IMR-90 (cell line): ENCODE measurements around the gene PAPSS1. TPM values are rescaled to one million over a fixed set of nuclear protein-coding genes. Genes with fewer than 3 reads are reported as not detected.

ENCODE experiments used
- ATAC-seq: fragments of 200-7000 bp; cut with Tn5 transposase; 2 replicates; pipeline ENCODE4 v1.9.1; 2020; ENCODE audit warnings: low read depth, mild to moderate bottlenecking, moderate library complexity
- BruUV-seq: library from RNA; stranded (reverse); fragments of 400-500 nt; replicated peaks from 2 replicates; lab custom pipeline; 2021; lab: Mats Ljungman, UMichigan
- CTCF ChIA-PET: fragments of 300-600 bp; formaldehyde crosslinking; extraction: SDS; loops from one replicate; lab custom pipeline; 2021; ENCODE audit warnings: antibody characterized with exemption; lab: Yijun Ruan, JAX
- POLR2A ChIA-PET: fragments of 300-600 bp; sonication (Branson Sonifier 250); formaldehyde crosslinking; loops from one replicate; lab custom pipeline; 2022; ENCODE audit warnings: antibody characterized with exemption; ENCODE audit not compliant: unreplicated experiment; lab: Charles Lee
- DNase-seq: peaks from one replicate; pipeline ENCODE4 v3.0.0; 2013
- H2AFZ ChIP-seq: replicated peaks from 2 replicates; pipeline ENCODE3; 2013; ENCODE audit warnings: low read length, mild to moderate bottlenecking; ENCODE audit not compliant: poor library complexity
- H2AK5ac ChIP-seq: 2 replicates; pipeline ENCODE4 v1.6.1; 2013; ENCODE audit warnings: low read depth, low read length, inconsistent platforms
- H2AK9ac ChIP-seq: replicated peaks from 2 replicates; pipeline ENCODE3; 2013; ENCODE audit warnings: mild to moderate bottlenecking, low read depth, low read length, moderate library complexity; ENCODE audit not compliant: poor library complexity
- H2BK120ac ChIP-seq: 2 replicates; pipeline ENCODE4 v1.6.1; 2013; ENCODE audit warnings: low read depth, low read length, inconsistent platforms
- H2BK15ac ChIP-seq: 3 replicates; pipeline ENCODE4 v1.6.1; 2013; ENCODE audit warnings: low read depth, low read length, inconsistent platforms
- H2BK20ac ChIP-seq: 2 replicates; pipeline ENCODE4 v1.6.1; 2013; ENCODE audit warnings: low read depth, mild to moderate bottlenecking, inconsistent platforms, low read length, moderate library complexity
- H2BK5ac ChIP-seq: 2 replicates; pipeline ENCODE4 v1.6.1; 2013; ENCODE audit warnings: mild to moderate bottlenecking, low read depth, low read length, inconsistent platforms; ENCODE audit not compliant: poor library complexity, severe bottlenecking
- H3K14ac ChIP-seq: replicated peaks from 2 replicates; pipeline ENCODE4 v1.6.1; 2013; ENCODE audit warnings: low read depth, low read length, inconsistent platforms
- H3K18ac ChIP-seq: 2 replicates; pipeline ENCODE4 v1.6.1; 2013; ENCODE audit warnings: low read depth, low read length, control low read depth
- H3K23ac ChIP-seq: 2 replicates; pipeline ENCODE4 v1.6.1; 2013; ENCODE audit warnings: low read depth, low read length, inconsistent platforms
- H3K27ac ChIP-seq: 2 replicates; pipeline ENCODE4 v1.5.1; 2013; ENCODE audit warnings: mild to moderate bottlenecking, control low read depth, low read length; ENCODE audit not compliant: insufficient read depth
- H3K27me3 ChIP-seq: 2 replicates; pipeline ENCODE4 v1.6.1; 2013; ENCODE audit warnings: low read length; ENCODE audit not compliant: control insufficient read depth, insufficient read depth
- H3K36me3 ChIP-seq: 2 replicates; pipeline ENCODE4 v1.6.1; 2013; ENCODE audit warnings: low read length, mixed read lengths; ENCODE audit not compliant: control insufficient read depth, insufficient read depth
- H3K4ac ChIP-seq: 2 replicates; pipeline ENCODE4 v1.6.1; 2013; ENCODE audit warnings: low read depth, low read length, inconsistent platforms
- H3K4me1 ChIP-seq: 2 replicates; pipeline ENCODE4 v1.6.1; 2013; ENCODE audit warnings: low read length, mixed read lengths; ENCODE audit not compliant: control insufficient read depth, insufficient read depth
- H3K4me2 ChIP-seq: 2 replicates; pipeline ENCODE4 v1.6.1; 2013; ENCODE audit warnings: low read depth, mild to moderate bottlenecking, control low read depth, low read length, moderate library complexity
- H3K4me3 ChIP-seq: 2 replicates; pipeline ENCODE4 v1.5.1; 2013; ENCODE audit warnings: low read depth, mild to moderate bottlenecking, control low read depth, low read length, moderate library complexity; ENCODE audit not compliant: insufficient read depth
- H3K56ac ChIP-seq: 2 replicates; pipeline ENCODE4 v1.6.1; 2013; ENCODE audit warnings: low read length, inconsistent platforms; ENCODE audit not compliant: insufficient read depth; ENCODE audit errors: extremely low read depth
- H3K79me1 ChIP-seq, 2 experiments: 2 replicates each; pipeline ENCODE4 v1.6.1; 2013; ENCODE audit warnings: low read length in 2 of 2, inconsistent platforms in 1 of 2, low read depth in 1 of 2
- H3K9ac ChIP-seq: 2 replicates; pipeline ENCODE4 v1.6.1; 2013; ENCODE audit warnings: low read depth, low read length, control low read depth
- H3K9me1 ChIP-seq: 2 replicates; pipeline ENCODE4 v1.6.1; 2013; ENCODE audit warnings: low read length, inconsistent platforms; ENCODE audit not compliant: insufficient read depth
- H3K9me3 ChIP-seq: 2 replicates; pipeline ENCODE4 v1.6.1; 2013; ENCODE audit warnings: low read length; ENCODE audit not compliant: control insufficient read depth, insufficient read depth
- H4K20me1 ChIP-seq: 2 replicates; pipeline ENCODE4 v1.6.1; 2013; ENCODE audit warnings: low read length, inconsistent platforms; ENCODE audit not compliant: insufficient read depth
- H4K5ac ChIP-seq: 2 replicates; pipeline ENCODE4 v1.6.1; 2013; ENCODE audit warnings: mild to moderate bottlenecking, low read depth, low read length, control low read depth
- H4K8ac ChIP-seq, 2 experiments: 2 replicates each; pipeline ENCODE4 v1.6.1; 2013; ENCODE audit warnings: low read depth in 2 of 2, low read length in 2 of 2, control low read depth in 1 of 2, inconsistent platforms in 1 of 2
- H4K91ac ChIP-seq: 2 replicates; pipeline ENCODE4 v1.6.1; 2013; ENCODE audit warnings: low read depth, low read length, inconsistent platforms; ENCODE audit not compliant: insufficient read depth
- BHLHE40 ChIP-seq: fragments of 150-350 bp; IDR thresholded peaks from 2 replicates; pipeline ENCODE4 v1.6.1; 2016; ENCODE audit warnings: mild to moderate bottlenecking, low read depth, low read length
- CHD1 ChIP-seq: IDR thresholded peaks from 2 replicates; pipeline ENCODE4 v1.6.1; 2012; ENCODE audit warnings: low read depth, low read length, improper control_type of control experiment
- FOS ChIP-seq: fragments of 150-350 bp; IDR thresholded peaks from 2 replicates; pipeline ENCODE4 v1.6.1; 2016; ENCODE audit warnings: low read depth, low read length
- MAFK ChIP-seq: IDR thresholded peaks from 2 replicates; pipeline ENCODE4 v1.6.1; 2012; ENCODE audit warnings: low read depth, low read length, improper control_type of control experiment
- MAZ ChIP-seq: IDR thresholded peaks from 2 replicates; pipeline ENCODE4 v1.6.1; 2012; ENCODE audit warnings: low read depth, mild to moderate bottlenecking, low read length, improper control_type of control experiment, moderate library complexity, borderline replicate concordance
- MXI1 ChIP-seq: IDR thresholded peaks from 2 replicates; pipeline ENCODE4 v1.6.1; 2012; ENCODE audit warnings: low read depth, mild to moderate bottlenecking, low read length, moderate library complexity, borderline replicate concordance
- NFE2L2 ChIP-seq: fragments of 150-350 bp; IDR thresholded peaks from 2 replicates; pipeline ENCODE4 v1.6.1; 2016; ENCODE audit warnings: low read depth, mild to moderate bottlenecking, low read length
- POLR2A ChIP-seq: IDR thresholded peaks from 2 replicates; pipeline ENCODE4 v1.6.1; 2012; ENCODE audit warnings: mild to moderate bottlenecking, low read depth, low read length
- RAD21 ChIP-seq: IDR thresholded peaks from 2 replicates; pipeline ENCODE4 v1.6.1; 2012; ENCODE audit warnings: low read length, improper control_type of control experiment
- RCOR1 ChIP-seq: IDR thresholded peaks from 2 replicates; pipeline ENCODE4 v1.6.1; 2012; ENCODE audit warnings: mild to moderate bottlenecking, low read length, improper control_type of control experiment; ENCODE audit not compliant: insufficient replicate concordance
- SMC3 ChIP-seq: fragments of 150-350 bp; IDR thresholded peaks from 2 replicates; pipeline ENCODE4 v1.6.1; 2016; ENCODE audit warnings: low read depth, mild to moderate bottlenecking, antibody characterized with exemption, low read length, moderate library complexity
- WGBS, 2 experiments: methylation state at CpG; one replicate each; pipeline versions ENCODE4 v1.1.5 to v1.1.7; 2013; ENCODE audit warnings: missing lambda C conversion rate in 2 of 2; ENCODE audit not compliant: insufficient read length in 1 of 2; ENCODE audit errors: extremely low coverage in 2 of 2; 5-methylcytosine and 5-hydroxymethylcytosine counted together
- dilution Hi-C: fragments of 300-500 bp; cut with HindIII; formaldehyde crosslinking; loops from one replicate; pipeline ENCODE4 v1.14.3; 2018; ENCODE audit warnings: low sequenced_read_pairs; ENCODE audit not compliant: unreplicated experiment
- in situ Hi-C: fragments of 300-500 bp; cut with MboI; formaldehyde crosslinking; loops from 3 replicates; pipeline ENCODE4 v1.14.3; 2019; ENCODE audit warnings: low sequenced_read_pairs, inconsistent platforms, mixed read lengths
- intact Hi-C: fragments of 100-400 bp; cut with micrococcal nuclease; formaldehyde crosslinking; loops from 2 replicates; pipeline ENCODE4 v1.10.0; 2022
- polyA plus RNA-seq, 3 experiments: library from polyadenylated mRNA; depleted of rRNA; stranded (reverse); fragments of >200 nt; gene quantifications; 2 replicates each; pipeline ENCODE4 v1.2.3, GENCODE V29; 2012; ENCODE audit warnings: low replicate concordance in 1 of 3
- total RNA-seq: library from RNA; depleted of rRNA; stranded (reverse); fragments of >200 nt; gene quantifications from 2 replicates; pipeline ENCODE4 v1.2.3, GENCODE V29; 2012
- TF ChIP-seq, protein P1 (sequence below): conservative IDR thresholded peaks from 2 replicates; pipeline ENCODE4 v1.5.1; 2012; ENCODE audit warnings: mild to moderate bottlenecking, low read depth, low read length, improper control_type of control experiment
- TF ChIP-seq, protein P2 (sequence below): fragments of 150-350 bp; IDR thresholded peaks from 2 replicates; pipeline ENCODE4 v1.6.1; 2017; ENCODE audit warnings: mild to moderate bottlenecking, antibody characterized with exemption, low read length, low read depth
- TF ChIP-seq, protein P3 (sequence below): fragments of 150-350 bp; IDR thresholded peaks from 2 replicates; pipeline ENCODE4 v1.6.1; 2016; ENCODE audit warnings: low read depth, mild to moderate bottlenecking, low read length, moderate library complexity, borderline replicate concordance

The PAPSS1 gene
- total and polyA plus RNA-seq, 2 of the 4 experiments (the other 2 are of a cell fraction) = 71.8 to 82.8 TPM

DNA sequence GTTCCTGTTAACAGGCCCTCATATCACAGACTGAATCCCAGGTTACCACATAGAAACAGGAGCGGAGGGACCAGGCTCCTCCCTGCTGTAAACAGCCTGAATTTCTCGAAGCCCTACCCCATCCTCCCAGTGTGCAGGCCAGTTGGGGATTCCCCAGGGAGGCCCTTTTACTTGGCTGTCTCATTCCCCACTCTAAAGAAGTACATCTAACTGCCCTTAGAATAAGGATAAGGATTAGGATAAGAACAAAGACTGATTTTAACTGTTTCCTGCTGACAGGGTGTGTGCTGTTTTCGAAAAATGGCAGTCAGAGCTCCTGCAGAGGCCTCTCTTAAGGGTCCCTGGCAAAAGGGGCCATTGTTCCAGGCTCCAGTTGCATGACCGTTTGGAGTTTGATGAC, 133.7 kb downstream of the PAPSS1 start:
- no peak overlapping the region for H3K4me2 ChIP-seq
- in situ Hi-C loops (no loop called here), intact Hi-C loops (no loop called here), dilution Hi-C loops (no loop called here)
- no peak overlapping the region for H3K9ac ChIP-seq
- no peaks in the 10 kb centered on the region for H3K4me1 ChIP-seq
- POLR2A ChIA-PET = no interaction called here
- H3K4ac ChIP-seq = no peak overlapping the region
- H3K56ac ChIP-seq = no peak overlapping the region
- peaks cover 7% of the 10 kb centered on the region for H3K9me3 ChIP-seq
- H2AFZ ChIP-seq = no peak overlapping the region
- no peak overlapping the region for H3K27ac ChIP-seq
- H3K4me3 ChIP-seq = no peak overlapping the region
- H3K9me1 ChIP-seq = no peaks in the 10 kb centered on the region
- H2BK15ac ChIP-seq = no peak overlapping the region
- H4K20me1 ChIP-seq = no peaks in the 10 kb centered on the region
- no CpG with 5 or more reads among the region's 4 CpGs for WGBS, 2 experiments
- H2AK9ac ChIP-seq = no peak overlapping the region
- no peak overlapping the region for H3K18ac ChIP-seq
- no TSS peak for BruUV-seq
- no peak for TF ChIP-seq BHLHE40
- TF ChIP-seq, protein P1, sequence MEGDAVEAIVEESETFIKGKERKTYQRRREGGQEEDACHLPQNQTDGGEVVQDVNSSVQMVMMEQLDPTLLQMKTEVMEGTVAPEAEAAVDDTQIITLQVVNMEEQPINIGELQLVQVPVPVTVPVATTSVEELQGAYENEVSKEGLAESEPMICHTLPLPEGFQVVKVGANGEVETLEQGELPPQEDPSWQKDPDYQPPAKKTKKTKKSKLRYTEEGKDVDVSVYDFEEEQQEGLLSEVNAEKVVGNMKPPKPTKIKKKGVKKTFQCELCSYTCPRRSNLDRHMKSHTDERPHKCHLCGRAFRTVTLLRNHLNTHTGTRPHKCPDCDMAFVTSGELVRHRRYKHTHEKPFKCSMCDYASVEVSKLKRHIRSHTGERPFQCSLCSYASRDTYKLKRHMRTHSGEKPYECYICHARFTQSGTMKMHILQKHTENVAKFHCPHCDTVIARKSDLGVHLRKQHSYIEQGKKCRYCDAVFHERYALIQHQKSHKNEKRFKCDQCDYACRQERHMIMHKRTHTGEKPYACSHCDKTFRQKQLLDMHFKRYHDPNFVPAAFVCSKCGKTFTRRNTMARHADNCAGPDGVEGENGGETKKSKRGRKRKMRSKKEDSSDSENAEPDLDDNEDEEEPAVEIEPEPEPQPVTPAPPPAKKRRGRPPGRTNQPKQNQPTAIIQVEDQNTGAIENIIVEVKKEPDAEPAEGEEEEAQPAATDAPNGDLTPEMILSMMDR = no peak
- no peak for TF ChIP-seq MXI1
- TF ChIP-seq RAD21 = no peak
- TF ChIP-seq FOS = no peak
- no peak for TF ChIP-seq MAZ
- TF ChIP-seq, protein P2, sequence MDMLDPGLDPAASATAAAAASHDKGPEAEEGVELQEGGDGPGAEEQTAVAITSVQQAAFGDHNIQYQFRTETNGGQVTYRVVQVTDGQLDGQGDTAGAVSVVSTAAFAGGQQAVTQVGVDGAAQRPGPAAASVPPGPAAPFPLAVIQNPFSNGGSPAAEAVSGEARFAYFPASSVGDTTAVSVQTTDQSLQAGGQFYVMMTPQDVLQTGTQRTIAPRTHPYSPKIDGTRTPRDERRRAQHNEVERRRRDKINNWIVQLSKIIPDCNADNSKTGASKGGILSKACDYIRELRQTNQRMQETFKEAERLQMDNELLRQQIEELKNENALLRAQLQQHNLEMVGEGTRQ = no peak
- TF ChIP-seq CHD1 = no peak
- no peak for TF ChIP-seq NFE2L2
- no peak for TF ChIP-seq POLR2A
- no peak for TF ChIP-seq MAFK
- no peak for TF ChIP-seq RCOR1
- TF ChIP-seq, protein P3, sequence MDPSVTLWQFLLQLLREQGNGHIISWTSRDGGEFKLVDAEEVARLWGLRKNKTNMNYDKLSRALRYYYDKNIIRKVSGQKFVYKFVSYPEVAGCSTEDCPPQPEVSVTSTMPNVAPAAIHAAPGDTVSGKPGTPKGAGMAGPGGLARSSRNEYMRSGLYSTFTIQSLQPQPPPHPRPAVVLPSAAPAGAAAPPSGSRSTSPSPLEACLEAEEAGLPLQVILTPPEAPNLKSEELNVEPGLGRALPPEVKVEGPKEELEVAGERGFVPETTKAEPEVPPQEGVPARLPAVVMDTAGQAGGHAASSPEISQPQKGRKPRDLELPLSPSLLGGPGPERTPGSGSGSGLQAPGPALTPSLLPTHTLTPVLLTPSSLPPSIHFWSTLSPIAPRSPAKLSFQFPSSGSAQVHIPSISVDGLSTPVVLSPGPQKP = no peak
- no peak for TF ChIP-seq SMC3
- no peak for DNase-seq
- CTCF ChIA-PET = no interaction called here
- H4K91ac ChIP-seq = no peak overlapping the region
- no peak overlapping the region for H2BK20ac ChIP-seq
- H2AK5ac ChIP-seq = no peak overlapping the region
- no peak overlapping the region for H4K5ac ChIP-seq
- H3K23ac ChIP-seq = no peak overlapping the region
- H3K14ac ChIP-seq = no peak overlapping the region
- H3K36me3 ChIP-seq = no peaks in the 10 kb centered on the region
- no peak overlapping the region for H4K8ac ChIP-seq
- no peaks in the 10 kb centered on the region for H3K79me1 ChIP-seq
- no peaks in the 10 kb centered on the region for H3K27me3 ChIP-seq
- no peak overlapping the region for H2BK5ac ChIP-seq
- no peak overlapping the region for H2BK120ac ChIP-seq
- ATAC-seq = no peak
